GM23338 (cell line): ENCODE results near the gene FAM193B. TPM values are rescaled to one million over a fixed set of nuclear protein-coding genes. Genes with fewer than 3 reads are reported as not detected.

ENCODE experiments used
- ATAC-seq: fragments of 200-7000 bp; cut with Tn5 transposase; 3 replicates; pipeline ENCODE4 v1.9.1; 2020
- DNase-seq: peaks from one replicate; pipeline ENCODE4 v3.0.0-alpha.2; 2015; ENCODE audit warnings: low spot score
- H2AFZ ChIP-seq: fragments of 200-600 bp; sonication (generic); 2 replicates; pipeline ENCODE4 v1.8.0; 2016; ENCODE audit warnings: antibody characterized with exemption, mild to moderate bottlenecking, moderate library complexity
- H3F3A ChIP-seq: fragments of 200-600 bp; sonication (generic); replicated peaks from 2 replicates; pipeline ENCODE4 v1.8.0; 2017; ENCODE audit warnings: antibody characterized with exemption, mixed run types, low read depth
- H3K27ac ChIP-seq: fragments of 200-600 bp; sonication (generic); 2 replicates; pipeline ENCODE4 v1.6.1; 2016; ENCODE audit warnings: low read depth
- H3K27me3 ChIP-seq: fragments of 200-600 bp; sonication (generic); 2 replicates; pipeline ENCODE4 v1.8.0; 2016; ENCODE audit warnings: mild to moderate bottlenecking, mixed run types, moderate library complexity; ENCODE audit not compliant: insufficient read depth
- H3K36me3 ChIP-seq: fragments of 200-600 bp; sonication (generic); 2 replicates; pipeline ENCODE4 v1.8.0; 2016; ENCODE audit warnings: mild to moderate bottlenecking; ENCODE audit not compliant: insufficient read depth
- H3K4me1 ChIP-seq: fragments of 200-600 bp; sonication (generic); 2 replicates; pipeline ENCODE4 v1.8.0; 2016; ENCODE audit warnings: mild to moderate bottlenecking, moderate library complexity; ENCODE audit not compliant: insufficient read depth
- H3K4me2 ChIP-seq: fragments of 200-600 bp; sonication (generic); 2 replicates; pipeline ENCODE4 v1.7.1; 2017; ENCODE audit warnings: mixed run types
- H3K4me3 ChIP-seq: fragments of 200-600 bp; sonication (generic); 2 replicates; pipeline ENCODE4 v1.6.1; 2016; ENCODE audit warnings: mixed run types
- H3K79me2 ChIP-seq: fragments of 200-600 bp; sonication (generic); replicated peaks from 2 replicates; pipeline ENCODE4 v1.8.0; 2017; ENCODE audit warnings: mild to moderate bottlenecking; ENCODE audit not compliant: insufficient read depth
- H3K9me2 ChIP-seq: fragments of 200-600 bp; sonication (generic); 2 replicates; pipeline ENCODE4 v1.8.0; 2017; ENCODE audit not compliant: insufficient read depth
- H4K20me1 ChIP-seq: fragments of 200-600 bp; sonication (generic); replicated peaks from 2 replicates; pipeline ENCODE4 v1.8.0; 2017; ENCODE audit warnings: mild to moderate bottlenecking; ENCODE audit not compliant: insufficient read depth
- H3K27ac Mint-ChIP-seq: 2 replicates; pipeline ENCODE4 v1.8.0; 2020; ENCODE audit warnings: inconsistent platforms, mild to moderate bottlenecking, moderate library complexity, mixed read lengths
- H3K27me3 Mint-ChIP-seq: 3 replicates; pipeline ENCODE4 v1.8.0; 2022; ENCODE audit warnings: low read depth, mild to moderate bottlenecking, moderate library complexity, mixed read lengths, inconsistent platforms; ENCODE audit not compliant: insufficient read depth, poor library complexity
- H3K36me3 Mint-ChIP-seq: 3 replicates; pipeline ENCODE4 v1.8.0; 2021; ENCODE audit warnings: low read depth, mild to moderate bottlenecking, inconsistent platforms, moderate library complexity, mixed read lengths
- H3K4me1 Mint-ChIP-seq: 3 replicates; pipeline ENCODE4 v1.8.0; 2020; ENCODE audit warnings: mild to moderate bottlenecking, inconsistent platforms, mixed read lengths
- H3K4me3 Mint-ChIP-seq: 3 replicates; pipeline ENCODE4 v1.8.0; 2021; ENCODE audit warnings: moderate library complexity, mild to moderate bottlenecking, inconsistent platforms, mixed read lengths
- H3K9me3 Mint-ChIP-seq: 3 replicates; pipeline ENCODE4 v1.8.0; 2020; ENCODE audit warnings: moderate library complexity, mild to moderate bottlenecking, inconsistent platforms, mixed read lengths
- CREB1 ChIP-seq: fragments of 250-450 bp; sonication (Bioruptor Pico); IDR thresholded peaks from 2 replicates; pipeline ENCODE4 v1.5.0; 2020; ENCODE audit warnings: low read depth, mild to moderate bottlenecking, moderate library complexity
- ETS1 ChIP-seq: IDR thresholded peaks from 2 replicates; pipeline ENCODE4 v1.6.1; 2016; ENCODE audit warnings: antibody characterized with exemption
- EZH2 ChIP-seq: fragments of 200-600 bp; sonication (generic); IDR thresholded peaks from one replicate; pipeline ENCODE4 v1.8.0; 2017; ENCODE audit warnings: antibody characterized with exemption, mild to moderate bottlenecking, low read depth; ENCODE audit not compliant: unreplicated experiment
- EZH2phosphoT487 ChIP-seq: fragments of 200-600 bp; sonication (generic); IDR thresholded peaks from one replicate; pipeline ENCODE4 v1.8.1; 2018; ENCODE audit warnings: antibody characterized with exemption; ENCODE audit not compliant: unreplicated experiment
- JUNB ChIP-seq: IDR thresholded peaks from one replicate; pipeline ENCODE4 v1.6.1; 2016; ENCODE audit warnings: antibody characterized with exemption; ENCODE audit not compliant: unreplicated experiment
- NANOG ChIP-seq: IDR thresholded peaks from 2 replicates; pipeline ENCODE4 v1.6.1; 2016; ENCODE audit warnings: antibody characterized with exemption, borderline replicate concordance
- POLR2AphosphoS5 ChIP-seq: IDR thresholded peaks from 2 replicates; pipeline ENCODE4 v1.6.1; 2016; ENCODE audit warnings: antibody characterized with exemption, low read depth
- STAT1 ChIP-seq: IDR thresholded peaks from one replicate; pipeline ENCODE4 v1.6.1; 2016; ENCODE audit warnings: antibody characterized with exemption; ENCODE audit not compliant: unreplicated experiment
- ZNF114 ChIP-seq: fragments of 250-450 bp; sonication (Bioruptor Pico); IDR thresholded peaks from 2 replicates; pipeline ENCODE4 v1.5.0; 2020; ENCODE audit warnings: mild to moderate bottlenecking, moderate library complexity
- ZNF331 ChIP-seq: fragments of 250-450 bp; sonication (Bioruptor Pico); IDR thresholded peaks from 2 replicates; pipeline ENCODE4 v1.5.0; 2020; ENCODE audit warnings: low read depth, mild to moderate bottlenecking, moderate library complexity
- ZNF462 ChIP-seq: fragments of 250-450 bp; sonication (Bioruptor Pico); IDR thresholded peaks from 2 replicates; pipeline ENCODE4 v1.5.0; 2020; ENCODE audit warnings: mild to moderate bottlenecking, moderate library complexity
- polyA plus RNA-seq: library from polyadenylated mRNA; unstranded; fragments of >200 nt; fragmentation: Nextera tagmentation; extraction: Ambion mirVana; gene quantifications from 2 replicates; pipeline ENCODE4 v1.2.1, GENCODE V29; 2016
- total RNA-seq: library from RNA; depleted of rRNA; stranded (reverse); fragments of >200 nt; shearing (Covaris generic); gene quantifications from 2 replicates; pipeline ENCODE4 v1.2.3, GENCODE V29; 2014
- TF ChIP-seq, protein P1 (sequence below): IDR thresholded peaks from one replicate; pipeline ENCODE4 v1.6.1; 2018; ENCODE audit warnings: antibody characterized with exemption; ENCODE audit not compliant: unreplicated experiment
- TF ChIP-seq, protein P2 (sequence below), 2 experiments: fragments of 200-600 bp in 1 of 2; sonication (generic) in 1 of 2; conservative IDR thresholded peaks; 2 replicates each; pipeline versions ENCODE4 v1.5.1 to v1.6.1; 2016 to 2017; ENCODE audit warnings: antibody characterized with exemption in 2 of 2, low read depth in 2 of 2, mild to moderate bottlenecking in 2 of 2, moderate library complexity in 1 of 2

FAM193B gene
- total and polyA plus RNA-seq, 2 experiments from 2014 or later = 44.4 to 58.6 TPM

DNA sequence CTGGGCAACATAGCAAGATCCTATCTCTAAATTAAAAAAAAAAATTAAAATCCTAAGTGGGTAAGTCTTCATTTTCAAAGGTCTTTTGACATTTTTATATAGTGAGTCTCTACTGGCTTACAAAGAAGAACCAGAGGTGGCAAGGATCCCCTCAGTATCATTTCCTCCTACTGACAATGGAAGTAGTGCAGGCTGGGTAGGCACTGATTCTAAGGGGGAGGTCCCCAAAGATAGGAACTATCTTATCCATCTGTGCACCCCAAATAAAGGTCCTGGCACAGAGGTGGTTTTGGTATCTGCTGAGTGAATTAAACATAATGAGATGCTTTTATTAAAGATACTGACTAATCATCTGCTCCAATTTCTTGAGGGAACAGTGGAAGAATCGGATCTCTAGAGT, 4.2 kb downstream of the FAM193B start:
- peaks cover 29% of the 10 kb centered on the region for H3K4me1 Mint-ChIP-seq

More for the DNA sequence above, 4.2 kb downstream of the FAM193B start:
- Histone ChIP-seq H3K9me2 (no peaks in the 10 kb centered on the region), H3K27me3 (no peaks in the 10 kb centered on the region), H3F3A (0 out of 2 replicates have a peak, but pooled peaks cover 7% of the 10 kb centered on the region), H3K4me2 (no peak overlapping the region), H3K36me3 (peaks cover 11% of the 10 kb centered on the region; the same call in 1 of the 2 replicates), H3K27ac (no peak overlapping the region), H3K4me3 (no peak overlapping the region), H3K4me1 (peaks cover 7% of the 10 kb centered on the region; the same call in 1 of the 2 replicates), H3K79me2 (peaks cover 85% of the 10 kb centered on the region), H4K20me1 (peaks cover 61% of the 10 kb centered on the region), H2AFZ (no peak overlapping the region)
- DNase-seq = no peak
- TF ChIP-seq POLR2AphosphoS5 (no peak), EZH2 (no peak), STAT1 (no peak), ZNF462 (no peak), ETS1 (no peak), ZNF114 (CRISPR knock-in tag) (no peak), ZNF331 (CRISPR knock-in tag) (no peak), JUNB (no peak), EZH2phosphoT487 (no peak), CREB1 (no peak), NANOG (no peak)
- TF ChIP-seq, protein P1, sequence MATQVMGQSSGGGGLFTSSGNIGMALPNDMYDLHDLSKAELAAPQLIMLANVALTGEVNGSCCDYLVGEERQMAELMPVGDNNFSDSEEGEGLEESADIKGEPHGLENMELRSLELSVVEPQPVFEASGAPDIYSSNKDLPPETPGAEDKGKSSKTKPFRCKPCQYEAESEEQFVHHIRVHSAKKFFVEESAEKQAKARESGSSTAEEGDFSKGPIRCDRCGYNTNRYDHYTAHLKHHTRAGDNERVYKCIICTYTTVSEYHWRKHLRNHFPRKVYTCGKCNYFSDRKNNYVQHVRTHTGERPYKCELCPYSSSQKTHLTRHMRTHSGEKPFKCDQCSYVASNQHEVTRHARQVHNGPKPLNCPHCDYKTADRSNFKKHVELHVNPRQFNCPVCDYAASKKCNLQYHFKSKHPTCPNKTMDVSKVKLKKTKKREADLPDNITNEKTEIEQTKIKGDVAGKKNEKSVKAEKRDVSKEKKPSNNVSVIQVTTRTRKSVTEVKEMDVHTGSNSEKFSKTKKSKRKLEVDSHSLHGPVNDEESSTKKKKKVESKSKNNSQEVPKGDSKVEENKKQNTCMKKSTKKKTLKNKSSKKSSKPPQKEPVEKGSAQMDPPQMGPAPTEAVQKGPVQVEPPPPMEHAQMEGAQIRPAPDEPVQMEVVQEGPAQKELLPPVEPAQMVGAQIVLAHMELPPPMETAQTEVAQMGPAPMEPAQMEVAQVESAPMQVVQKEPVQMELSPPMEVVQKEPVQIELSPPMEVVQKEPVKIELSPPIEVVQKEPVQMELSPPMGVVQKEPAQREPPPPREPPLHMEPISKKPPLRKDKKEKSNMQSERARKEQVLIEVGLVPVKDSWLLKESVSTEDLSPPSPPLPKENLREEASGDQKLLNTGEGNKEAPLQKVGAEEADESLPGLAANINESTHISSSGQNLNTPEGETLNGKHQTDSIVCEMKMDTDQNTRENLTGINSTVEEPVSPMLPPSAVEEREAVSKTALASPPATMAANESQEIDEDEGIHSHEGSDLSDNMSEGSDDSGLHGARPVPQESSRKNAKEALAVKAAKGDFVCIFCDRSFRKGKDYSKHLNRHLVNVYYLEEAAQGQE = no peak
- TF ChIP-seq, protein P2, sequence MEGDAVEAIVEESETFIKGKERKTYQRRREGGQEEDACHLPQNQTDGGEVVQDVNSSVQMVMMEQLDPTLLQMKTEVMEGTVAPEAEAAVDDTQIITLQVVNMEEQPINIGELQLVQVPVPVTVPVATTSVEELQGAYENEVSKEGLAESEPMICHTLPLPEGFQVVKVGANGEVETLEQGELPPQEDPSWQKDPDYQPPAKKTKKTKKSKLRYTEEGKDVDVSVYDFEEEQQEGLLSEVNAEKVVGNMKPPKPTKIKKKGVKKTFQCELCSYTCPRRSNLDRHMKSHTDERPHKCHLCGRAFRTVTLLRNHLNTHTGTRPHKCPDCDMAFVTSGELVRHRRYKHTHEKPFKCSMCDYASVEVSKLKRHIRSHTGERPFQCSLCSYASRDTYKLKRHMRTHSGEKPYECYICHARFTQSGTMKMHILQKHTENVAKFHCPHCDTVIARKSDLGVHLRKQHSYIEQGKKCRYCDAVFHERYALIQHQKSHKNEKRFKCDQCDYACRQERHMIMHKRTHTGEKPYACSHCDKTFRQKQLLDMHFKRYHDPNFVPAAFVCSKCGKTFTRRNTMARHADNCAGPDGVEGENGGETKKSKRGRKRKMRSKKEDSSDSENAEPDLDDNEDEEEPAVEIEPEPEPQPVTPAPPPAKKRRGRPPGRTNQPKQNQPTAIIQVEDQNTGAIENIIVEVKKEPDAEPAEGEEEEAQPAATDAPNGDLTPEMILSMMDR (conservative IDR thresholded peaks at IDR 0.05; ENCODE audit: low read depth in 2 of 2) = no peak
- Mint-ChIP-seq H3K4me3 (no peak overlapping the region), H3K27me3 (peaks cover 6% of the 10 kb centered on the region), H3K9me3 (no peaks in the 10 kb centered on the region), H3K36me3 (peaks cover 27% of the 10 kb centered on the region), H3K27ac (no peak overlapping the region)
- no peak for ATAC-seq
